IMR-90 (cell line): ENCODE data around the gene CAMK2G. TPM values are rescaled to one million over a fixed set of nuclear protein-coding genes. Genes with fewer than 3 reads are reported as not detected.
A peak's percentile ranks its signal among the peaks of the same experiment; 100 is the strongest.
"Not testable (repeated sequence)": the region's sequence is repeated elsewhere in the genome, so short reads cannot be mapped to it uniquely, and the experiment has no call there.

Experiments used
- ATAC-seq: fragments of 200-7000 bp; cut with Tn5 transposase; 2 replicates; pipeline ENCODE4 v1.9.1; 2020; ENCODE audit warnings: low read depth, mild to moderate bottlenecking, moderate library complexity
- BruUV-seq: library from RNA; stranded (reverse); fragments of 400-500 nt; replicated peaks from 2 replicates; lab custom pipeline; 2021; lab: Mats Ljungman, UMichigan
- CTCF ChIA-PET: fragments of 300-600 bp; formaldehyde crosslinking; extraction: SDS; loops from one replicate; lab custom pipeline; 2021; ENCODE audit warnings: antibody characterized with exemption; lab: Yijun Ruan, JAX
- POLR2A ChIA-PET: fragments of 300-600 bp; sonication (Branson Sonifier 250); formaldehyde crosslinking; loops from one replicate; lab custom pipeline; 2022; ENCODE audit warnings: antibody characterized with exemption; ENCODE audit not compliant: unreplicated experiment; lab: Charles Lee
- DNase-seq: peaks from one replicate; pipeline ENCODE4 v3.0.0; 2013
- H2AFZ ChIP-seq: replicated peaks from 2 replicates; pipeline ENCODE3; 2013; ENCODE audit warnings: low read length, mild to moderate bottlenecking; ENCODE audit not compliant: poor library complexity
- H2AK5ac ChIP-seq: 2 replicates; pipeline ENCODE4 v1.6.1; 2013; ENCODE audit warnings: low read depth, low read length, inconsistent platforms
- H2AK9ac ChIP-seq: replicated peaks from 2 replicates; pipeline ENCODE3; 2013; ENCODE audit warnings: mild to moderate bottlenecking, low read depth, low read length, moderate library complexity; ENCODE audit not compliant: poor library complexity
- H2BK120ac ChIP-seq: 2 replicates; pipeline ENCODE4 v1.6.1; 2013; ENCODE audit warnings: low read depth, low read length, inconsistent platforms
- H2BK15ac ChIP-seq: 3 replicates; pipeline ENCODE4 v1.6.1; 2013; ENCODE audit warnings: low read depth, low read length, inconsistent platforms
- H2BK20ac ChIP-seq: 2 replicates; pipeline ENCODE4 v1.6.1; 2013; ENCODE audit warnings: low read depth, mild to moderate bottlenecking, inconsistent platforms, low read length, moderate library complexity
- H2BK5ac ChIP-seq: 2 replicates; pipeline ENCODE4 v1.6.1; 2013; ENCODE audit warnings: mild to moderate bottlenecking, low read depth, low read length, inconsistent platforms; ENCODE audit not compliant: poor library complexity, severe bottlenecking
- H3K14ac ChIP-seq: replicated peaks from 2 replicates; pipeline ENCODE4 v1.6.1; 2013; ENCODE audit warnings: low read depth, low read length, inconsistent platforms
- H3K18ac ChIP-seq: 2 replicates; pipeline ENCODE4 v1.6.1; 2013; ENCODE audit warnings: low read depth, low read length, control low read depth
- H3K23ac ChIP-seq: 2 replicates; pipeline ENCODE4 v1.6.1; 2013; ENCODE audit warnings: low read depth, low read length, inconsistent platforms
- H3K27ac ChIP-seq: 2 replicates; pipeline ENCODE4 v1.5.1; 2013; ENCODE audit warnings: mild to moderate bottlenecking, control low read depth, low read length; ENCODE audit not compliant: insufficient read depth
- H3K27me3 ChIP-seq: 2 replicates; pipeline ENCODE4 v1.6.1; 2013; ENCODE audit warnings: low read length; ENCODE audit not compliant: control insufficient read depth, insufficient read depth
- H3K36me3 ChIP-seq: 2 replicates; pipeline ENCODE4 v1.6.1; 2013; ENCODE audit warnings: low read length, mixed read lengths; ENCODE audit not compliant: control insufficient read depth, insufficient read depth
- H3K4ac ChIP-seq: 2 replicates; pipeline ENCODE4 v1.6.1; 2013; ENCODE audit warnings: low read depth, low read length, inconsistent platforms
- H3K4me1 ChIP-seq: 2 replicates; pipeline ENCODE4 v1.6.1; 2013; ENCODE audit warnings: low read length, mixed read lengths; ENCODE audit not compliant: control insufficient read depth, insufficient read depth
- H3K4me2 ChIP-seq: 2 replicates; pipeline ENCODE4 v1.6.1; 2013; ENCODE audit warnings: low read depth, mild to moderate bottlenecking, control low read depth, low read length, moderate library complexity
- H3K4me3 ChIP-seq: 2 replicates; pipeline ENCODE4 v1.5.1; 2013; ENCODE audit warnings: low read depth, mild to moderate bottlenecking, control low read depth, low read length, moderate library complexity; ENCODE audit not compliant: insufficient read depth
- H3K56ac ChIP-seq: 2 replicates; pipeline ENCODE4 v1.6.1; 2013; ENCODE audit warnings: low read length, inconsistent platforms; ENCODE audit not compliant: insufficient read depth; ENCODE audit errors: extremely low read depth
- H3K79me1 ChIP-seq, 2 experiments: 2 replicates each; pipeline ENCODE4 v1.6.1; 2013; ENCODE audit warnings: low read length in 2 of 2, inconsistent platforms in 1 of 2, low read depth in 1 of 2
- H3K9ac ChIP-seq: 2 replicates; pipeline ENCODE4 v1.6.1; 2013; ENCODE audit warnings: low read depth, low read length, control low read depth
- H3K9me1 ChIP-seq: 2 replicates; pipeline ENCODE4 v1.6.1; 2013; ENCODE audit warnings: low read length, inconsistent platforms; ENCODE audit not compliant: insufficient read depth
- H3K9me3 ChIP-seq: 2 replicates; pipeline ENCODE4 v1.6.1; 2013; ENCODE audit warnings: low read length; ENCODE audit not compliant: control insufficient read depth, insufficient read depth
- H4K20me1 ChIP-seq: 2 replicates; pipeline ENCODE4 v1.6.1; 2013; ENCODE audit warnings: low read length, inconsistent platforms; ENCODE audit not compliant: insufficient read depth
- H4K5ac ChIP-seq: 2 replicates; pipeline ENCODE4 v1.6.1; 2013; ENCODE audit warnings: mild to moderate bottlenecking, low read depth, low read length, control low read depth
- H4K8ac ChIP-seq, 2 experiments: 2 replicates each; pipeline ENCODE4 v1.6.1; 2013; ENCODE audit warnings: low read depth in 2 of 2, low read length in 2 of 2, control low read depth in 1 of 2, inconsistent platforms in 1 of 2
- H4K91ac ChIP-seq: 2 replicates; pipeline ENCODE4 v1.6.1; 2013; ENCODE audit warnings: low read depth, low read length, inconsistent platforms; ENCODE audit not compliant: insufficient read depth
- WGBS, 2 experiments: methylation state at CpG; one replicate each; pipeline versions ENCODE4 v1.1.5 to v1.1.7; 2013; ENCODE audit warnings: missing lambda C conversion rate in 2 of 2; ENCODE audit not compliant: insufficient read length in 1 of 2; ENCODE audit errors: extremely low coverage in 2 of 2; 5-methylcytosine and 5-hydroxymethylcytosine counted together
- dilution Hi-C: fragments of 300-500 bp; cut with HindIII; formaldehyde crosslinking; loops from one replicate; pipeline ENCODE4 v1.14.3; 2018; ENCODE audit warnings: low sequenced_read_pairs; ENCODE audit not compliant: unreplicated experiment
- in situ Hi-C: fragments of 300-500 bp; cut with MboI; formaldehyde crosslinking; loops from 3 replicates; pipeline ENCODE4 v1.14.3; 2019; ENCODE audit warnings: low sequenced_read_pairs, inconsistent platforms, mixed read lengths
- intact Hi-C: fragments of 100-400 bp; cut with micrococcal nuclease; formaldehyde crosslinking; loops from 2 replicates; pipeline ENCODE4 v1.10.0; 2022
- polyA plus RNA-seq, 3 experiments: library from polyadenylated mRNA; depleted of rRNA; stranded (reverse); fragments of >200 nt; gene quantifications; 2 replicates each; pipeline ENCODE4 v1.2.3, GENCODE V29; 2012; ENCODE audit warnings: low replicate concordance in 1 of 3
- total RNA-seq: library from RNA; depleted of rRNA; stranded (reverse); fragments of >200 nt; gene quantifications from 2 replicates; pipeline ENCODE4 v1.2.3, GENCODE V29; 2012

The CAMK2G gene
- total and polyA plus RNA-seq, 2 of the 4 experiments (the other 2 are of a cell fraction), result 20.4 to 25.4 TPM

- CTCF ChIA-PET, result interaction anchor here (1.2 kb wide), 1 partner anchor 92 kb away, joined by 4 read pairs; no protein-coding TSS in a partner anchor
- dilution Hi-C loops, POLR2A ChIA-PET: not testable (repeated sequence)
Measured at GRCh38 chr10:73787031-73787800, 87.1 kb downstream of the CAMK2G start.

More at GRCh38 chr10:73787031-73787800, 87.1 kb downstream of the CAMK2G start:
- Histone ChIP-seq H3K79me1 (peaks cover 14 to 55% of the 10 kb centered on the region in 2 experiments), H3K23ac (peak overlapping the region; percentile 59; the same call in 1 of the 2 replicates), H4K20me1 (peaks cover 37% of the 10 kb centered on the region), H3K36me3 (peaks cover 33% of the 10 kb centered on the region), H3K4me2 (peak overlapping the region; percentile 47; the same call in 1 of the 2 replicates), H3K9me1 (peaks cover 13% of the 10 kb centered on the region; the same call in 1 of the 2 replicates)
- H2BK20ac ChIP-seq, H3K18ac ChIP-seq, H3K27ac ChIP-seq, intact Hi-C loops, H4K5ac ChIP-seq, DNase-seq, H2BK120ac ChIP-seq, H3K4me3 ChIP-seq, H3K56ac ChIP-seq, H4K8ac ChIP-seq, H3K9ac ChIP-seq, H4K91ac ChIP-seq, H2BK5ac ChIP-seq, H3K9me3 ChIP-seq, H3K14ac ChIP-seq, H3K27me3 ChIP-seq, ATAC-seq, H2AK9ac ChIP-seq, BruUV-seq, H2BK15ac ChIP-seq, H2AK5ac ChIP-seq, H3K4me1 ChIP-seq, H3K4ac ChIP-seq, in situ Hi-C loops, H2AFZ ChIP-seq: not testable (repeated sequence)
- WGBS, 2 experiments, result 97% methylated on average over 4 of the region's 21 CpGs; no CpG with 5 or more reads in 1 of the 2 experiments
